GM19240 (cell line): Measurements from ENCODE around the gene BASP1.
A peak's percentile ranks its signal among the peaks of the same experiment; 100 is the strongest.

Source experiments
- DNase-seq: peaks from one replicate; pipeline ENCODE4 v3.0.0; 2011; ENCODE audit warnings: low spot score; ENCODE audit not compliant: insufficient read length

Gene BASP1

GRCh38 chr5:17217493-17218352 lies at the start of gene BASP1:
Gene BASP1 (plus strand): TSS chr5:17217631. CDS start chr5:17275217, 57,586 bp downstream.
- peak; percentile 43 for DNase-seq

GRCh38 chr5:17169507-17169906 lies 47.9 kb upstream of the BASP1 start:
- no peak for DNase-seq

- DNase-seq: no peak
These were observed 44.6 kb upstream of the BASP1 start for GRCh38 chr5:17172791-17173190.

GRCh38 chr5:17174965-17175364 lies 42.5 kb upstream of the BASP1 start:
- no peak for DNase-seq

- no peak for DNase-seq
These were observed 39.7 kb upstream of the BASP1 start for GRCh38 chr5:17177501-17178372.

GRCh38 chr5:17178373-17178675 lies 39.1 kb upstream of the BASP1 start:
- no peak for DNase-seq

- no peak for DNase-seq
These were observed 37.0 kb upstream of the BASP1 start for GRCh38 chr5:17180330-17180843.

GRCh38 chr5:17180864-17181723 lies 36.3 kb upstream of the BASP1 start:
- no peak for DNase-seq

GRCh38 chr5:17182494-17182893 lies 34.9 kb upstream of the BASP1 start:
- DNase-seq: no peak

GRCh38 chr5:17182981-17183380 lies 34.5 kb upstream of the BASP1 start:
- DNase-seq: no peak

GRCh38 chr5:17183831-17184230 lies 33.6 kb upstream of the BASP1 start:
- no peak for DNase-seq

- no peak for DNase-seq
These were observed 32.8 kb upstream of the BASP1 start for GRCh38 chr5:17184588-17184987.

- no peak for DNase-seq
These were observed 32.1 kb upstream of the BASP1 start for GRCh38 chr5:17185349-17185748.

- DNase-seq: no peak
These were observed 31.7 kb upstream of the BASP1 start for GRCh38 chr5:17185773-17186172.

- no peak for DNase-seq
These were observed 31.2 kb upstream of the BASP1 start for GRCh38 chr5:17186256-17186655.

- DNase-seq: no peak
These were observed 30.2 kb upstream of the BASP1 start for GRCh38 chr5:17187011-17187785.

GRCh38 chr5:17187786-17188170 lies 29.7 kb upstream of the BASP1 start:
- no peak for DNase-seq

- no peak for DNase-seq
These were observed 27.9 kb upstream of the BASP1 start for GRCh38 chr5:17189381-17190036.

GRCh38 chr5:17190242-17190778 lies 27.1 kb upstream of the BASP1 start:
- DNase-seq: no peak
